Astrocyte (in vitro differentiated cells and primary cell): ENCODE results near the gene IDS. TPM values are rescaled to one million over a fixed set of nuclear protein-coding genes. Genes with fewer than 3 reads are reported as not detected.

Experiments used
- DNase-seq: peaks from one replicate; pipeline ENCODE4 v3.0.0-alpha.2; 2010; ENCODE audit warnings: low read depth
- FAIRE-seq: peaks from 2 replicates; lab custom pipeline; 2011; peaks lifted over from hg19 to GRCh38; lab: Jason Lieb, UNC
- H2AFZ ChIP-seq: 2 replicates; pipeline ENCODE4 v1.6.0; 2012; ENCODE audit warnings: low read depth, low read length, inconsistent platforms
- H3K27ac ChIP-seq: 2 replicates; pipeline ENCODE4 v1.5.1; 2011; ENCODE audit warnings: low read depth, low read length, inconsistent platforms
- H3K27me3 ChIP-seq: 2 replicates; pipeline ENCODE4 v1.6.0; 2011; ENCODE audit warnings: low read length, inconsistent platforms; ENCODE audit not compliant: insufficient read depth
- H3K36me3 ChIP-seq: 2 replicates; pipeline ENCODE4 v1.5.1; 2011; ENCODE audit warnings: low read length, inconsistent platforms; ENCODE audit not compliant: insufficient read depth
- H3K4me1 ChIP-seq: 2 replicates; pipeline ENCODE4 v1.5.1; 2011; ENCODE audit warnings: low read length, inconsistent platforms; ENCODE audit not compliant: insufficient read depth
- H3K4me2 ChIP-seq: 2 replicates; pipeline ENCODE4 v1.6.0; 2012; ENCODE audit warnings: low read length, inconsistent platforms
- H3K4me3 ChIP-seq: 2 replicates; pipeline ENCODE4 v1.5.1; 2011; ENCODE audit warnings: low read depth, mild to moderate bottlenecking, low read length, inconsistent platforms; ENCODE audit not compliant: insufficient read depth
- H3K79me2 ChIP-seq: 2 replicates; pipeline ENCODE4 v1.6.0; 2012; ENCODE audit warnings: mild to moderate bottlenecking, low read length, inconsistent platforms; ENCODE audit not compliant: insufficient read depth
- H3K9ac ChIP-seq: 2 replicates; pipeline ENCODE4 v1.6.0; 2012; ENCODE audit warnings: mild to moderate bottlenecking, low read length, inconsistent platforms
- H3K9me3 ChIP-seq: 2 replicates; pipeline ENCODE4 v1.5.1; 2012; ENCODE audit warnings: low read depth, mild to moderate bottlenecking, low read length, inconsistent platforms; ENCODE audit not compliant: insufficient read depth
- H4K20me1 ChIP-seq: 2 replicates; pipeline ENCODE4 v1.6.0; 2012; ENCODE audit warnings: low read length, inconsistent platforms; ENCODE audit not compliant: insufficient read depth
- H3K27ac Mint-ChIP-seq: one replicate; pipeline ENCODE4 v1.8.0; 2021; ENCODE audit warnings: mild to moderate bottlenecking, mixed read lengths; ENCODE audit not compliant: unreplicated experiment
- H3K27me3 Mint-ChIP-seq: one replicate; pipeline ENCODE4 v1.8.0; 2021; ENCODE audit warnings: low read depth, mixed read lengths; ENCODE audit not compliant: unreplicated experiment
- H3K36me3 Mint-ChIP-seq: one replicate; pipeline ENCODE4 v1.8.0; 2021; ENCODE audit warnings: low read depth, mixed read lengths; ENCODE audit not compliant: unreplicated experiment
- H3K4me1 Mint-ChIP-seq: one replicate; pipeline ENCODE4 v1.8.0; 2021; ENCODE audit warnings: low read depth, mixed read lengths; ENCODE audit not compliant: unreplicated experiment
- H3K4me3 Mint-ChIP-seq: one replicate; pipeline ENCODE4 v1.8.0; 2021; ENCODE audit warnings: mild to moderate bottlenecking, moderate library complexity, mixed read lengths; ENCODE audit not compliant: unreplicated experiment
- H3K9me3 Mint-ChIP-seq: one replicate; pipeline ENCODE4 v1.8.0; 2021; ENCODE audit warnings: mild to moderate bottlenecking, mixed read lengths; ENCODE audit not compliant: unreplicated experiment
- EZH2 ChIP-seq: IDR thresholded peaks from 2 replicates; pipeline ENCODE4 v1.6.1; 2012; ENCODE audit warnings: mild to moderate bottlenecking, low read length, inconsistent platforms; ENCODE audit not compliant: insufficient read depth
- total RNA-seq: library from RNA; stranded (reverse); gene quantifications from 2 replicates; pipeline ENCODE4 v1.2.1, GENCODE V29; 2021
- TF ChIP-seq, protein P1 (sequence below): IDR thresholded peaks from 2 replicates; pipeline ENCODE4 v1.5.1; 2011; ENCODE audit warnings: low read depth, mild to moderate bottlenecking, inconsistent platforms, low read length, moderate library complexity; ENCODE audit not compliant: insufficient read depth

Gene IDS
- total RNA-seq, 1 donor from 2014 or later: 130 TPM

- DNase-seq (no peak), FAIRE-seq (no peak)
- no peaks in the 10 kb centered on the region for H3K36me3 ChIP-seq
- H3K27ac ChIP-seq: no peak overlapping the region
- peaks cover 3% of the 10 kb centered on the region for H3K4me1 ChIP-seq
- no peak overlapping the region for H3K4me3 ChIP-seq
- no peak overlapping the region for H2AFZ ChIP-seq
- H3K4me1 Mint-ChIP-seq: no peaks in the 10 kb centered on the region
- no peaks in the 10 kb centered on the region for H3K36me3 Mint-ChIP-seq
- no peak overlapping the region for H3K4me3 Mint-ChIP-seq
- H3K9me3 Mint-ChIP-seq: no peaks in the 10 kb centered on the region
- H4K20me1 ChIP-seq: no peaks in the 10 kb centered on the region
- H3K27ac Mint-ChIP-seq: no peak overlapping the region
- TF ChIP-seq, protein P1, sequence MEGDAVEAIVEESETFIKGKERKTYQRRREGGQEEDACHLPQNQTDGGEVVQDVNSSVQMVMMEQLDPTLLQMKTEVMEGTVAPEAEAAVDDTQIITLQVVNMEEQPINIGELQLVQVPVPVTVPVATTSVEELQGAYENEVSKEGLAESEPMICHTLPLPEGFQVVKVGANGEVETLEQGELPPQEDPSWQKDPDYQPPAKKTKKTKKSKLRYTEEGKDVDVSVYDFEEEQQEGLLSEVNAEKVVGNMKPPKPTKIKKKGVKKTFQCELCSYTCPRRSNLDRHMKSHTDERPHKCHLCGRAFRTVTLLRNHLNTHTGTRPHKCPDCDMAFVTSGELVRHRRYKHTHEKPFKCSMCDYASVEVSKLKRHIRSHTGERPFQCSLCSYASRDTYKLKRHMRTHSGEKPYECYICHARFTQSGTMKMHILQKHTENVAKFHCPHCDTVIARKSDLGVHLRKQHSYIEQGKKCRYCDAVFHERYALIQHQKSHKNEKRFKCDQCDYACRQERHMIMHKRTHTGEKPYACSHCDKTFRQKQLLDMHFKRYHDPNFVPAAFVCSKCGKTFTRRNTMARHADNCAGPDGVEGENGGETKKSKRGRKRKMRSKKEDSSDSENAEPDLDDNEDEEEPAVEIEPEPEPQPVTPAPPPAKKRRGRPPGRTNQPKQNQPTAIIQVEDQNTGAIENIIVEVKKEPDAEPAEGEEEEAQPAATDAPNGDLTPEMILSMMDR: no peak
- no peaks in the 10 kb centered on the region for H3K79me2 ChIP-seq
- H3K27me3 Mint-ChIP-seq: no peaks in the 10 kb centered on the region
- H3K4me2 ChIP-seq: no peak overlapping the region
- no peaks in the 10 kb centered on the region for H3K9me3 ChIP-seq
- H3K27me3 ChIP-seq: no peaks in the 10 kb centered on the region
- H3K9ac ChIP-seq: no peak overlapping the region
Observed at GRCh38 chrX:149516604-149517003, 11.5 kb upstream of the IDS start.

GRCh38 chrX:149515954-149516602 lies 11.0 kb upstream of the IDS start:
- Histone ChIP-seq H3K27ac (no peak overlapping the region), H3K27me3 (no peaks in the 10 kb centered on the region), H3K79me2 (no peaks in the 10 kb centered on the region), H2AFZ (no peak overlapping the region), H3K36me3 (no peaks in the 10 kb centered on the region), H3K4me3 (no peak overlapping the region), H3K9ac (no peak overlapping the region), H4K20me1 (no peaks in the 10 kb centered on the region), H3K9me3 (no peaks in the 10 kb centered on the region), H3K4me1 (peaks cover 5% of the 10 kb centered on the region), H3K4me2 (no peak overlapping the region)
- DNase-seq: no peak
- H3K4me1 Mint-ChIP-seq: peaks cover 2% of the 10 kb centered on the region
- no peaks in the 10 kb centered on the region for H3K36me3 Mint-ChIP-seq
- no peaks in the 10 kb centered on the region for H3K9me3 Mint-ChIP-seq
- H3K27ac Mint-ChIP-seq: no peak overlapping the region
- H3K4me3 Mint-ChIP-seq: no peak overlapping the region
- no peak for FAIRE-seq
- TF ChIP-seq, protein P1: no peak
- no peak for TF ChIP-seq EZH2
- no peaks in the 10 kb centered on the region for H3K27me3 Mint-ChIP-seq

GRCh38 chrX:149513825-149514428 lies 8.8 kb upstream of the IDS start:
- H3K27me3 Mint-ChIP-seq: no peaks in the 10 kb centered on the region
- Histone ChIP-seq H3K9me3 (no peaks in the 10 kb centered on the region), H3K4me1 (peaks cover 14% of the 10 kb centered on the region), H3K9ac (no peak overlapping the region), H3K79me2 (no peaks in the 10 kb centered on the region), H2AFZ (no peak overlapping the region), H3K4me2 (peak overlapping the region; percentile 4), H3K4me3 (no peak overlapping the region), H3K36me3 (no peaks in the 10 kb centered on the region), H4K20me1 (no peaks in the 10 kb centered on the region), H3K27me3 (no peaks in the 10 kb centered on the region), H3K27ac (no peak overlapping the region)
- no peaks in the 10 kb centered on the region for H3K9me3 Mint-ChIP-seq
- no peaks in the 10 kb centered on the region for H3K36me3 Mint-ChIP-seq
- H3K4me3 Mint-ChIP-seq: no peak overlapping the region
- H3K4me1 Mint-ChIP-seq: peaks cover 3% of the 10 kb centered on the region
- TF ChIP-seq, protein P1: no peak
- no peak for TF ChIP-seq EZH2
- H3K27ac Mint-ChIP-seq: no peak overlapping the region
- FAIRE-seq (peak; percentile 52), DNase-seq (peak; percentile 78)
